Sciatic nerve (tissue), 2 donors: ENCODE results near the gene CTXND2. TPM values are rescaled to one million over a fixed set of nuclear protein-coding genes. Genes with fewer than 3 reads are reported as not detected.
"Not testable (repeated sequence)": the region's sequence is repeated elsewhere in the genome, so short reads cannot be mapped to it uniquely, and the experiment has no call there.

Source experiments
- ATAC-seq: fragments of 200-7000 bp; cut with Tn5 transposase; one replicate; pipeline ENCODE4 v1.9.1; 2020; ENCODE audit warnings: mild to moderate bottlenecking, moderate library complexity
- DNase-seq: peaks from one replicate; pipeline ENCODE4 v3.0.0-alpha.2; 2020; ENCODE audit warnings: low spot score
- intact Hi-C: fragments of 100-400 bp; cut with DNase I; formaldehyde crosslinking; loops from one replicate; pipeline ENCODE4 v1.14.2; 2022
- total RNA-seq: library from RNA; stranded (reverse); fragmentation: NEBNext Ultra II Directional; extraction: Animal tissue kit (Norgen Biotek cat#: 25700); gene quantifications from one replicate; pipeline ENCODE4 v1.2.1, GENCODE V29; 2021
- donor health status: DM: no; HTN: no; CAD: no.
- donor health status: DM: no; HTN: no; CAD: no.

Gene CTXND2
- total RNA-seq, 1 donor from 2014 or later = not detected

- DNase-seq, ATAC-seq: not testable (repeated sequence)
Observed at GRCh38 chr1:150883121-150883520, 3.8 kb upstream of the CTXND2 start.

GRCh38 chr1:150888727-150889126 is 1.8 kb downstream of the CTXND2 start:
- intact Hi-C loops = no loop called here
- DNase-seq (no peak), ATAC-seq (no peak)

More at GRCh38 chr1:150883121-150883520, 3.8 kb upstream of the CTXND2 start:
- intact Hi-C loops = not testable (repeated sequence)

GRCh38 chr1:150890033-150890416 is 3.1 kb downstream of the CTXND2 start:
- no peak for DNase-seq
- ATAC-seq = no peak
- intact Hi-C loops = no loop called here

GRCh38 chr1:150893336-150893913 is 6.5 kb downstream of the CTXND2 start:
- intact Hi-C loops = no loop called here
- no peak for ATAC-seq
- DNase-seq = no peak

GRCh38 chr1:150895618-150896017 is 8.7 kb downstream of the CTXND2 start:
- no peak for DNase-seq
- ATAC-seq = no peak

GRCh38 chr1:150899795-150900194 is 12.9 kb downstream of the CTXND2 start:
- ATAC-seq, intact Hi-C loops, DNase-seq: not testable (repeated sequence)

More at GRCh38 chr1:150895618-150896017, 8.7 kb downstream of the CTXND2 start:
- intact Hi-C loops = no loop called here

GRCh38 chr1:150902346-150902745 is 15.4 kb downstream of the CTXND2 start:
- DNase-seq = no peak
- intact Hi-C loops = no loop called here
- ATAC-seq = no peak

- ATAC-seq (no peak), DNase-seq (no peak)
Observed at GRCh38 chr1:150902751-150903150, 15.8 kb downstream of the CTXND2 start.

GRCh38 chr1:150905301-150905700 is 18.4 kb downstream of the CTXND2 start:
- intact Hi-C loops = no loop called here
- ATAC-seq (no peak), DNase-seq (no peak)

More at GRCh38 chr1:150902751-150903150, 15.8 kb downstream of the CTXND2 start:
- intact Hi-C loops = no loop called here

GRCh38 chr1:150906329-150906728 is 19.4 kb downstream of the CTXND2 start:
- intact Hi-C loops = no loop called here
- no peak for DNase-seq
- no peak for ATAC-seq

- no peak for ATAC-seq
- intact Hi-C loops = no loop called here
- no peak for DNase-seq
Observed at GRCh38 chr1:150906813-150907212, 19.9 kb downstream of the CTXND2 start.

- no peak for DNase-seq
- ATAC-seq = no peak
- intact Hi-C loops = no loop called here
Observed at GRCh38 chr1:150909585-150910180, 22.7 kb downstream of the CTXND2 start.

- no peak for DNase-seq
- no peak for ATAC-seq
- intact Hi-C loops = no loop called here
Observed at GRCh38 chr1:150912623-150913022, 25.7 kb downstream of the CTXND2 start.

GRCh38 chr1:150917387-150917786 is 30.5 kb downstream of the CTXND2 start:
- intact Hi-C loops = no loop called here
- ATAC-seq = no peak

GRCh38 chr1:150922519-150922975 is 35.6 kb downstream of the CTXND2 start:
- intact Hi-C loops = no loop called here
- DNase-seq = peak; percentile 80
- ATAC-seq = no peak

More at GRCh38 chr1:150917387-150917786, 30.5 kb downstream of the CTXND2 start:
- DNase-seq = no peak

- no peak for ATAC-seq
- DNase-seq = no peak
- intact Hi-C loops = no loop called here
Observed at GRCh38 chr1:150925080-150925479, 38.1 kb downstream of the CTXND2 start.

- peak; percentile 99 for ATAC-seq
- peak; percentile 96 for DNase-seq
- intact Hi-C loops = no loop called here
Observed at GRCh38 chr1:150926097-150926741, 39.3 kb downstream of the CTXND2 start, which contains the start of gene SETDB1. Gene SETDB1, plus strand, starts transcription at chr1:150926363. Its CDS starts 1,352 bp downstream, at chr1:150927715.

GRCh38 chr1:150927624-150928023 is 40.7 kb downstream of the CTXND2 start:
- DNase-seq (no peak), ATAC-seq (no peak)
- intact Hi-C loops = no loop called here

GRCh38 chr1:150928286-150928685 is 41.4 kb downstream of the CTXND2 start:
- intact Hi-C loops = no loop called here
- no peak for ATAC-seq
- DNase-seq = no peak

GRCh38 chr1:150928775-150929174 is 41.8 kb downstream of the CTXND2 start:
- DNase-seq, intact Hi-C loops, ATAC-seq: not testable (repeated sequence)
